Measurements from ENCODE around the gene DYNC2H1.

The DYNC2H1 gene

DNA sequence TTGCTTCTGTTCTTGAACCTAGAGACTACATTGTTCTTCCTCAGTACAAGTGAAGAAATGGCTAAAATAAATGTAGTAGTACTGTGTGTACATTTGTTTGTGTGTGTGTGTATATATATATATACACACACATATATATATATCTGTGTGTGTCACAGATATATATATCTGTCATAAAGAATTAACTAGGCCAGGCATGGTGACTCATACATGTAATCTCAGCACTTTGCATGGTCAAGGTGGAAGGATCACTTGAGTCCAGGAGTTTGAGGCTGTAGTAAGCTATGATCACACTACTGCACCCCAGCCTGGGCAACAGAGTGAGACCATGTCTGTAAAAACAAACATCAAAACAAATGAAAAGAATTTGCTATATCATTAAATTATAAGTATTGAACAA, 164.8 kb downstream of the DYNC2H1 start:
- H3K4me1 Mint-ChIP-seq = no peaks in the 10 kb centered on the region
- no peak for ATAC-seq (replicated peaks)
- H3K9me3 Mint-ChIP-seq = no peaks in the 10 kb centered on the region
- no peak for DNase-seq
- no peak overlapping the region for H3K4me3 Mint-ChIP-seq
- H3K27ac Mint-ChIP-seq = no peak overlapping the region
- no peaks in the 10 kb centered on the region for H3K27me3 Mint-ChIP-seq
- H3K36me3 Mint-ChIP-seq = no peaks in the 10 kb centered on the region

GRCh38 chr11:103279821-103280220, 170.6 kb downstream of the DYNC2H1 start:
- Mint-ChIP-seq H3K9me3 (no peaks in the 10 kb centered on the region), H3K4me1 (no peaks in the 10 kb centered on the region), H3K36me3 (no peaks in the 10 kb centered on the region), H3K27ac (no peak overlapping the region), H3K27me3 (no peaks in the 10 kb centered on the region), H3K4me3 (no peak overlapping the region)
- no peak for DNase-seq
- ATAC-seq (replicated peaks) = no peak

DNA sequence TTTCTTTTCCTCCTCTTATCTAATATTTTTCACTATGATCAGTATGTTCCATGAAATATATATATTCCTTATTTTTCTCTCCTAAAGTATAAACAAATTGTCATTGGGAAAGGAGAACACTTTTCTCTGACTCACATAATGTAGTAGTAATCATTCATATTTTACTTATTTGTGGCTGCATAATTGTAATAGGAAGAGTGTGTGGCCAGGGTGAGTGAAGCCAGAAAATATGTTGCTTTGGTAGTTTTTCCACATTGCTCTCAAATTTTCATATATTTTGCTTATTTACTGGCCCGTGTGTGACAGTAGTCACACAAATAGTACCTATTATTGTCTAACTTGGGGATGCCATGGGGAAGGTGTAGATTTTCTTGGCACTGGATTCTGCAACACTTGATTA, 172.1 kb downstream of the DYNC2H1 start:
- ATAC-seq (replicated peaks) = no peak
- Mint-ChIP-seq H3K36me3 (no peaks in the 10 kb centered on the region), H3K9me3 (no peaks in the 10 kb centered on the region), H3K27me3 (no peaks in the 10 kb centered on the region), H3K27ac (no peak overlapping the region), H3K4me1 (no peaks in the 10 kb centered on the region), H3K4me3 (no peak overlapping the region)
- no peak for DNase-seq

DNA sequence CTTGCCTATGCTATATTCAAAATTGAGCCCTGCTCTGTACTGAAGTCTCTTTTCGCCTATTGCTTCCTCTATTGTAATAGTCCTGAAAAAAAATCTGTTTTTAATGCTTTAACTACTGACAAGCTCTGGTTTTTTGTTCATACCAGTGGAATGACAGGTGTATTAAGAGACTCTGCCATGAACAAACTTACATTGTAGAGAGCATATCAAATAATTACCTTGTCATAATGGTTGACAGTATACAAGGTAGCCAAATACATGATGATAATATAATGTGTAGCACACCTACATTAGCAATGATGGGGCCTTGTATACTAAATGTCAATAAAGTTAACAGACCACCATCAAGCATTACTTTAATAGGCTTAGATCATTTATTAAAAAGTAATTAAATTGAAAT, 175.0 kb downstream of the DYNC2H1 start:
- Mint-ChIP-seq H3K27me3 (no peaks in the 10 kb centered on the region), H3K9me3 (no peaks in the 10 kb centered on the region), H3K27ac (no peak overlapping the region), H3K36me3 (no peaks in the 10 kb centered on the region), H3K4me1 (no peaks in the 10 kb centered on the region), H3K4me3 (no peak overlapping the region)
- DNase-seq (no peak), ATAC-seq (replicated peaks) (no peak)

GRCh38 chr11:103294516-103294915, 185.3 kb downstream of the DYNC2H1 start:
- Mint-ChIP-seq H3K27me3 (no peaks in the 10 kb centered on the region), H3K4me3 (no peak overlapping the region), H3K36me3 (peaks cover 3 to 6% of the 10 kb centered on the region in 2 donors), H3K9me3 (peaks cover 31 to 35% of the 10 kb centered on the region in 2 donors), H3K4me1 (no peaks in the 10 kb centered on the region), H3K27ac (no peak overlapping the region)
- ATAC-seq (replicated peaks) = no peak
- no peak for DNase-seq

GRCh38 chr11:103295704-103296103, 186.5 kb downstream of the DYNC2H1 start:
- no peak for DNase-seq
- H3K27ac Mint-ChIP-seq = no peak overlapping the region
- ATAC-seq (replicated peaks) = no peak
- peaks cover 31 to 35% of the 10 kb centered on the region in 2 donors for H3K9me3 Mint-ChIP-seq
- no peaks in the 10 kb centered on the region for H3K27me3 Mint-ChIP-seq
- no peak overlapping the region for H3K4me3 Mint-ChIP-seq
- H3K36me3 Mint-ChIP-seq = peaks cover 3 to 6% of the 10 kb centered on the region in 2 donors
- no peaks in the 10 kb centered on the region for H3K4me1 Mint-ChIP-seq

- DNase-seq (no peak), ATAC-seq (replicated peaks) (no peak)
- Mint-ChIP-seq H3K9me3 (peaks cover 18 to 26% of the 10 kb centered on the region in 2 donors), H3K4me3 (no peak overlapping the region), H3K4me1 (no peaks in the 10 kb centered on the region), H3K36me3 (peaks cover 3% of the 10 kb centered on the region in 2 donors), H3K27ac (no peak overlapping the region), H3K27me3 (no peaks in the 10 kb centered on the region)
These were observed 188.7 kb downstream of the DYNC2H1 start for GRCh38 chr11:103297900-103298299.

- H3K4me3 Mint-ChIP-seq = no peak overlapping the region
- H3K27me3 Mint-ChIP-seq = no peaks in the 10 kb centered on the region
- DNase-seq = no peak
- no peak for ATAC-seq (replicated peaks)
- no peaks in the 10 kb centered on the region for H3K36me3 Mint-ChIP-seq
- no peaks in the 10 kb centered on the region for H3K9me3 Mint-ChIP-seq
- no peak overlapping the region for H3K27ac Mint-ChIP-seq
- no peaks in the 10 kb centered on the region for H3K4me1 Mint-ChIP-seq
These were observed 206.0 kb downstream of the DYNC2H1 start for GRCh38 chr11:103315248-103315647.

GRCh38 chr11:103317118-103317517, 207.9 kb downstream of the DYNC2H1 start:
- H3K36me3 Mint-ChIP-seq = no peaks in the 10 kb centered on the region
- H3K27ac Mint-ChIP-seq = no peak overlapping the region
- H3K9me3 Mint-ChIP-seq = no peaks in the 10 kb centered on the region
- no peak overlapping the region for H3K4me3 Mint-ChIP-seq
- ATAC-seq (replicated peaks) = no peak
- no peaks in the 10 kb centered on the region for H3K4me1 Mint-ChIP-seq
- H3K27me3 Mint-ChIP-seq = no peaks in the 10 kb centered on the region
- DNase-seq = no peak

DNA sequence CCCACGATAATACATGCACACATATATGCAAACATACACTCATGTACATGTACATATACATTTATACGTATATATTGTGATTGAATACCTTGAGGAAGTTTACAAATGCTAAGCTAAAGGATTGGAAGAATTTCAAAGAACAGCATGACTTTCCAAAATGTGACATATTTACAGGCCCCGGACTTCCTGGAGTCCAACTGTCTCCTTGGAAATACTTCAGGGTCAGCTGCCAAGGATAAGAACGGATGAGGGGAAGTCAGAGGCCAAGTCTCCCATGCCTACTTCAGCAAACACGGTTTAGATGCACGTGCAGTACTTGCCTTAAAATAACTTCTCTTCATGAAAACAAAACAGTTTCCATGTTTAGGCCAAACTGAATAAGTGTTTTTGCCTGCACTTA, 213.6 kb downstream of the DYNC2H1 start:
- ATAC-seq (replicated peaks) (no peak), DNase-seq (no peak)
- H3K9me3 Mint-ChIP-seq = no peaks in the 10 kb centered on the region
- peaks cover 4 to 8% of the 10 kb centered on the region in 2 donors for H3K4me1 Mint-ChIP-seq
- no peaks in the 10 kb centered on the region for H3K36me3 Mint-ChIP-seq
- no peak overlapping the region for H3K4me3 Mint-ChIP-seq
- no peaks in the 10 kb centered on the region for H3K27me3 Mint-ChIP-seq
- no peak overlapping the region for H3K27ac Mint-ChIP-seq

DNA sequence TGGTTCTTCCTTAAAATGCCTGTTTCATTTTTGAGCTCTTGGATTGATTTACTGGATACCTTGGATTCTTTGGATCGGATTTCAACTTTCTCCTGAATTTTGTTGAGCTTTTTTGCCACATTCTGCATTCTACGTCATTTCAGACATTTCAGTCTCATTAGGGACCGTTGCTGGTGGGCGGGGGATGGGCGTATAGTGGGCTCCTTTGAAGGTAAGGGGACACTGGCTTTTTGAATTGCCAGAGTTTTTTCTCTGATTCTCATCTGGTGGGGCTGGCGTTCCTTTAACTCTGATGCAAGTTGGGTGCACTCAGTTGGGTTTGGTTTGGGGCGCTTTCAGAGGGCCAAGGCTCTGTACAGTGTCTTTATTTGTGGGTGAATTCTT, 216.5 kb downstream of the DYNC2H1 start:
- Mint-ChIP-seq H3K4me3 (no peak overlapping the region), H3K36me3 (no peaks in the 10 kb centered on the region), H3K27me3 (no peaks in the 10 kb centered on the region), H3K4me1 (peaks cover 4 to 8% of the 10 kb centered on the region in 2 donors), H3K9me3 (no peaks in the 10 kb centered on the region), H3K27ac (no peak overlapping the region)
- ATAC-seq (replicated peaks) (peak in 1 of 2 donors; percentile 19), DNase-seq (no peak)

GRCh38 chr11:103326070-103326794, 217.0 kb downstream of the DYNC2H1 start:
- ATAC-seq (replicated peaks) = peak; percentile 79 to 80
- Mint-ChIP-seq H3K4me1 (peaks cover 4 to 8% of the 10 kb centered on the region in 2 donors), H3K4me3 (no peak overlapping the region), H3K27ac (no peak overlapping the region), H3K27me3 (no peaks in the 10 kb centered on the region), H3K9me3 (no peaks in the 10 kb centered on the region), H3K36me3 (no peaks in the 10 kb centered on the region)
- peak; percentile 5 for DNase-seq

DNA sequence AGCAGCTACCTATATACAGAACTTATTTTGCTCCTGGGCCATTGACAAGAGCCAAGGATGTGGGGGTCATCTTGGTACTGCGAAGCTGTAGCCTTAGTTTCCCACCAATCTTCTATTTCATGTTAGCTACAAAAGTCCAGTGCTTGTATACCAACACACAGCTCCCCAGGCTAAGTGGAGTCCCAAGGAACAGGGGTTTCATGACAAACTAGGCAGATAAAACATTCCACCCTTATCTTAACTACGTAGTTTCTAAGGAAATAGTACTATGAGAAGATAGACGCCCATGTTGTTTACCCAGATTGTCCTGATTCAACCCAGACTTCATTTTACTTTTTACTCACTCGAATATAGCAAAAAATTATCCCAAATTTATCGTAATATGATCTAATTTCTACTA, 218.5 kb downstream of the DYNC2H1 start:
- Mint-ChIP-seq H3K4me1 (peaks cover 4 to 8% of the 10 kb centered on the region in 2 donors), H3K4me3 (no peak overlapping the region), H3K9me3 (no peaks in the 10 kb centered on the region), H3K36me3 (no peaks in the 10 kb centered on the region), H3K27ac (no peak overlapping the region), H3K27me3 (no peaks in the 10 kb centered on the region)
- ATAC-seq (replicated peaks) = no peak
- DNase-seq = no peak

DNA sequence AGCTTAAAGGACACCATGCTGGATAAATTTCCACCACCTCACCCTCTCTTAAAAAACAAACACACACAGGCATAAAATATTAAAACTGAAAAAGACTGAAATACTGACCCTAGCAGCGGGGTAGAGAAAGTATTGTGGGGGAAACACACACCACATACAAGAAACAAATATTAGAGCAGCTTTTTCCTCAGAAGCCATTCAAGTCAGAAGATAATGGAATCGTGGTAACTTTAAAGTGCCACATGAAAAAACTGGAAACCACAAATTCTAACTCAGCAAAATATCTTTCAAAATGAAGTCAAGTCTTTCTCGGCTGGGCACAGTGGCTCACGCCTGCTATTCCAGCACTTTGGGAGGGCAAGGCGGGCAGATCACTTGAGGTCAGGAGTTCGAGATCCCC, 223.2 kb downstream of the DYNC2H1 start:
- no peak for ATAC-seq (replicated peaks)
- DNase-seq = no peak
- no peaks in the 10 kb centered on the region for H3K9me3 Mint-ChIP-seq
- no peak overlapping the region for H3K4me3 Mint-ChIP-seq
- no peaks in the 10 kb centered on the region for H3K27me3 Mint-ChIP-seq
- no peak overlapping the region for H3K27ac Mint-ChIP-seq
- H3K36me3 Mint-ChIP-seq = no peaks in the 10 kb centered on the region
- no peaks in the 10 kb centered on the region for H3K4me1 Mint-ChIP-seq

DNA sequence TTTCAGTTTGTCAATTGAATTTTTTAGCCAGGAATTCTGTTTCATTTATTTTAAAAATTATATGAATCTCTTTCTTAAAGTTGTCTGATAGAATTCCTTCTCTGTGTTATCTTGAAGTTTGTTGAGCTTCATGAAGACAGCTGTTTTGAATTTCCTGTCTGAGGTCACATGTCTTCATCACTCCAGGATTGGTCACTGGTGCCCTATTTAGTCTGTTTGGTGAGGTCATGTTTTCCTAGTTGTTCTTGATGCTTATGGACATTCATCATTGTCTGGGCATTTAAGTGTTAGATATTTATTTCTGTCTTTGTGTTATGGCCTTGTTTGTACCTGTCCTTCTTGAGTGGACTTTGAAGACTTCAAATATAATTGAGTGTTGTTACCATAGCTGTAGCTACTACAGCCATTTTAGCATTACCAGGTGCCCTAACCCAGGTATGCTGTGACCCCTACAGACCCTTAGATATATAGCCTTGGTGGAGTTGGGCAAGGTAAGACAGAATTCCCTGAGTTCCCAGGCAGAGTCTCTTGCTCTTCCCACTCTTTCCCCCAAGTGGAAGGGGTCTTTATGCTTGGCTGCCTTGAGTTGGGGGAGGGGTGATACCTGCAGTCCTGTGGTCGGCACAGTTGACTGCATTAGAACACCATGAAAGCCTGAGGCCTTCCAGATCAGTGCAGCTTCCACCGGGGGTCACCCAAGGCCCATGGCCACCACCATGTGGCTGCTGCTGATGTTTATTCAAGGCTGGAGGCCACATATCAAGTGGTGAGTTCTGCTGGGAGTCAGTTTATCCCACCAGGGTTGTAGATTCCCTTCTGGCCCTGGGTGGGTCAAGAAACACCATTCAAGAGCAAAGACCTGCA, 229.6 kb downstream of the DYNC2H1 start:
- ATAC-seq (replicated peaks) = peak in 1 of 2 donors; percentile 39
- H3K36me3 Mint-ChIP-seq = peaks cover 1 to 3% of the 10 kb centered on the region in 2 donors
- no peak overlapping the region for H3K4me3 Mint-ChIP-seq
- H3K4me1 Mint-ChIP-seq = no peaks in the 10 kb centered on the region
- no peaks in the 10 kb centered on the region for H3K27me3 Mint-ChIP-seq
- DNase-seq = no peak
- H3K27ac Mint-ChIP-seq = no peak overlapping the region
- peaks cover 0 to 1% of the 10 kb centered on the region in 2 donors for H3K9me3 Mint-ChIP-seq
